Measurements from ENCODE around the gene MGA.

DNA sequence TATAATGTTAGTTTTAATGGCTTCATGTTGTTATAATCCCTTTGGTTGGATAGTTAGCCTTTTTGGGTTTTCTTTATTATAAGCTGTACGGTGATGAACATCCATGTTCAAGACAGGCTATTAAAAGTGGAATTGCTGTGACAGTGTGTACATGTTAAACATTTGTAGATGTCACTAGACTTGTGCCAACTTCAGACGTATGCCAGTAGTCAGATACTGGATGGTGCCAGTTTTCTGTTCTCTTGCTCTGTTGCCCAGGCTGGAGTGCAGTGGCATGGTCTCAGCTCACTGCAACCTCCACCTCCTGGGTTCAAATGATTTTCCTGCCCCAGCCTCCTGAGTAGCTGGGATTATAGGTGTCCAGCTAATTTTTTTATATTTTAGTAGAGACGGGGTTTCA is 54.1 kb downstream of the MGA start:
- TF ChIP-seq POLR2A (IDR thresholded peaks at IDR 0.05; ENCODE audit: low read depth) (no peak), CTCF (IDR thresholded peaks at IDR 0.05) (no peak)

All from esophagus muscularis mucosa (tissue), 3 donors.